Activated CD4-positive, alpha-beta T cell treated with anti-CD3 and anti-CD28 coated beads, Interleukin-2, amount 50 U/mL, for 24 hours (primary cell): ENCODE data around the gene BRSK1.

Source experiments
- DNase-seq, 2 donors: peaks; one replicate each; pipeline ENCODE4 v3.0.0-alpha.2; 2020; ENCODE audit warnings: low read depth in 1 of 2, low spot score in 1 of 2

BRSK1 gene

GRCh38 chr19:55273978-55274707 lies 9.7 kb upstream of the BRSK1 start:
- DNase-seq = no peak

GRCh38 chr19:55275851-55276719 lies 7.7 kb upstream of the BRSK1 start:
- no peak for DNase-seq

GRCh38 chr19:55276720-55277430 lies 6.9 kb upstream of the BRSK1 start:
- DNase-seq = no peak

- DNase-seq = no peak
These were observed 6.3 kb upstream of the BRSK1 start for GRCh38 chr19:55277494-55277893.

GRCh38 chr19:55278391-55279135 lies 5.2 kb upstream of the BRSK1 start:
- no peak for DNase-seq

GRCh38 chr19:55279340-55279739 lies 4.5 kb upstream of the BRSK1 start:
- DNase-seq = no peak

GRCh38 chr19:55279770-55280643 lies 3.8 kb upstream of the BRSK1 start, which contains the start of gene HSPBP1:
HSPBP1 (minus strand) TSS chr19:55280110; CDS start chr19:55279608, 502 bp downstream.
- DNase-seq = peak; percentile 92

GRCh38 chr19:55284405-55285058 lies 735 bp downstream of the BRSK1 start:
- DNase-seq = no peak

- DNase-seq = no peak
These were observed 1.6 kb downstream of the BRSK1 start for GRCh38 chr19:55285229-55285890.

- DNase-seq = no peak
These were observed 3.7 kb downstream of the BRSK1 start for GRCh38 chr19:55287361-55288079.

GRCh38 chr19:55289117-55289796 lies 5.5 kb downstream of the BRSK1 start:
- no peak for DNase-seq

- DNase-seq = no peak
These were observed 13.5 kb downstream of the BRSK1 start for GRCh38 chr19:55297267-55297666.

- no peak for DNase-seq
These were observed 16.2 kb downstream of the BRSK1 start for GRCh38 chr19:55299991-55300390.

- no peak for DNase-seq
These were observed 17.2 kb downstream of the BRSK1 start for GRCh38 chr19:55300886-55301458.

GRCh38 chr19:55301459-55302317 lies 17.9 kb downstream of the BRSK1 start:
- DNase-seq = peak; percentile 94 to 98

GRCh38 chr19:55302318-55302703 lies 18.5 kb downstream of the BRSK1 start:
- DNase-seq = no peak
